PC-3 (cell line): ENCODE measurements around the gene IKZF1.

Experiments
- CTCF ChIP-seq: fragments of 300-600 bp; sonication (generic); conservative IDR thresholded peaks from 2 replicates; pipeline ENCODE4 v1.5.1; 2017; ENCODE audit warnings: antibody characterized with exemption, low read depth, mild to moderate bottlenecking, low read length
- EZH2 ChIP-seq: fragments of 300-600 bp; sonication (generic); IDR thresholded peaks from one replicate; pipeline ENCODE4 v1.6.1; 2017; ENCODE audit warnings: antibody characterized with exemption, mild to moderate bottlenecking, low read length; ENCODE audit not compliant: unreplicated experiment
- EZH2phosphoT487 ChIP-seq: fragments of 300-600 bp; sonication (generic); IDR thresholded peaks from 2 replicates; pipeline ENCODE4 v1.6.1; 2018; ENCODE audit warnings: mild to moderate bottlenecking, antibody characterized with exemption, low read length, borderline replicate concordance

- TF ChIP-seq EZH2 (no peak), CTCF (no peak), EZH2phosphoT487 (no peak)
Observed at GRCh38 chr7:50346545-50347497, 42.3 kb downstream of the IKZF1 start.
